HTR-8/SVneo (cell line): ENCODE data around the gene TSPEAR.
"Not testable (repeated sequence)": the region's sequence is repeated elsewhere in the genome, so short reads cannot be mapped to it uniquely, and the experiment has no call there.

Experiments
- DNase-seq: peaks from one replicate; pipeline ENCODE4 v3.0.0; 2011; ENCODE audit warnings: low spot score, mixed read lengths; ENCODE audit not compliant: insufficient read length
- FAIRE-seq: peaks from 2 replicates; lab custom pipeline; 2011; peaks lifted over from hg19 to GRCh38; lab: Jason Lieb, UNC

Gene TSPEAR

DNA sequence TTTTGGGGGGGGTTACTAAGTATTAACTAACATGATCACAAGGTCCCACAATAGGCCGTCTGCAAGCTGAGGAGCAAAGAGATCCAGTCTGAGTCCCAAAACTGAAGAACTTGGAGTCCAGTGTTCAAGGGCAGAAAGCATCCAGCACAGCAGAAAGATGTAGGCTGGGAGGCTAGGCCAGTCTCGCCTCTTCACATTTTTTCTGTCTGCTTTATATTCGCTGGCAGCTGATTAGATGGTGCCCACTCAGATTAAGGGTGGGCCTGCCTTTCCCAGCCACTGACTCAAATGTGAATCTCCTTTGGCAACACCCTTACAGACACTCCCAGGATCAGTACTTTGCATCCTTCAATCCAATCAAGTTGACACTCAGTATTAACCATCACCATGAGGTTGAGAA, 21.6 kb downstream of the TSPEAR start:
- FAIRE-seq, DNase-seq: not testable (repeated sequence)

DNA sequence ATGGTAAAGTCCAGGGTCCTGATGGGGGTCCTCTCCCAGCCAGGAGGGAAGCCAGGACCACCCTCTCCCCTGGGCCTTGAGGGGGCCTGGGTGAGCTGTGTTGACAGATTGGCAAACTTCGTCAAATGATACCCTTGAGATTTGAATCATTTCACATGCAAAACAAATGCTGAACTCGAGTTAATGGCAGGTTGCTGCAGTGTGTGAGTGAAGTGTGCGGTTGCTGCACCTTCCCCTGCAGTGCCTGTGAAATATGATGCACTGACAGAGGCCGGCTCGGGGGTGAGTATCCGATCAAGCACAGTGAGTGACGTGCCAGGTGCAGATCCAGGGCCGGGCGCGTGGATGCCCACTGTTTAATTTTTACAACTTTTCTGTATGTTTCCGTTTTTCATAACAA, 23.7 kb downstream of the TSPEAR start:
- DNase-seq, result no peak
- no peak for FAIRE-seq

DNA sequence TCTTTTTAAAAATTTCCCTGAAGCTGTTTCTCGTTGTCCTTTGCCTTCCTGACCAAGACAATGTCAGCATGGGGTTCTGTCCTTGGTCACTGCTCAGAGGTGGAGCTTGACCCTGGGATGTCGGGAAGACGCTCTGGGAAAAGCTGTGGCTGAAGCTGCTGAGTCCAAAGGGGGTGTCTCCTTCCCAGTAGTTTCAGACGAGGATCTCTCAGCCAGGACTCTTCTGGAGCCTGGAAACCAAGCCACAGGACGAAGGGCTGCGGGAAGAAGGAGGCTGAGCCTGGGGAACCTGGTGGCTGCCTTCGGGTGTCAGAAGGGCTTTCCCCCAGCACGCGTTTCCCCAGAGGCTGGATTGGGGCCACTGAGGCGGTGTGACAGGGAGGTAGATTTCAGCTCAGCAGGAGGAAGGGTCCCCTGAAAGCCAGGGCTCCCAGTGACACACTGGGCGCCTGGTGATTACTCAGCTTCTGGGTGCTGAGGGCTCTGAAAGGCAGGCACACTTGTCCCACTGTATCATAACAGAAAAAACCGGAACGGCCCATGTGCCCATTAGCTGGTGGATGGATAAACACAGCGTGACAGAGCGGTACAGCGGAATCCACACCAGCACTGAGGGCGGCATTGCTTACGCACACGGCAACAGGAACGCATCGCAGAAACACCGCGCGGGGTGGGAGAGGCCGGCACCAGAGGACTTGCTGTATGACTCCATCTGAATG, 24.4 kb downstream of the TSPEAR start:
- DNase-seq, result no peak
- FAIRE-seq, result no peak

DNA sequence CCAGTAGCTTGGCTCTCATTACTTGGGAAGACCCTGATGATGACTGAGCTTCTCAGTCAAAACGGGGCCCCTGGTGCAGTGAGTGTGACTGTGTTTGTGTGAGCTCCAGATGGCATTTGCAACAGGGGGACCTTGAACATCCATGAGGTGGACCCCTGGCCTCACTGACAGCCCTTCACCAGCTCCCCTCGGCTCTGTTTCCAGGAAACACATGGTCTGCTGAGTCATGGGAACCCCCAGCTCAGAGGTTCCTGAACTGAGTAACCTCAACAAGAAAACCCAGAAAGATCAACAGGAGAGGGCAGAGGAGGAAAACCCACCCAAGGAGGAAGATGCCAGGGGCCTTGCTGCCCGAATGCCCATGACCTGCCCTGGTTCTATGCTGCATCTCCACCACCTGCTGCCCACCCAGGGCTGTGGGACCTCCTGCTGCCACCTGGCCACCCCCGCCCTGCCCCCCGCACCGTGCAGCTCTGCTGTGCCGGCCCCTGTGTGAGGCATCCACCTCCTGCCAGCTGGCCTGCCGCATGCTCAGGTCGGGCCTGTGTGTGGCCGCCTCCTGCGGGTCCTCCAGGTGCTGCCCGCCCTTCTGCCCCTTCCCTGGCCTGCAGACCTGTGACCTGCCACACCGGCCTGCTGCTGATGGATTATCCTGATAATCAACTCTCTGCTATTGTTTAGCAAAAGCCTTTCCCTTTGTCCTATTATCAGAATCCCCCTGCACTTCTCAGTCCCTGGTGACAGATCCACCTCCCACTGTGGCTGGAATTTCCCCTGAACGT, 25.2 kb downstream of the TSPEAR start:
- DNase-seq (no peak), FAIRE-seq (no peak)

DNA sequence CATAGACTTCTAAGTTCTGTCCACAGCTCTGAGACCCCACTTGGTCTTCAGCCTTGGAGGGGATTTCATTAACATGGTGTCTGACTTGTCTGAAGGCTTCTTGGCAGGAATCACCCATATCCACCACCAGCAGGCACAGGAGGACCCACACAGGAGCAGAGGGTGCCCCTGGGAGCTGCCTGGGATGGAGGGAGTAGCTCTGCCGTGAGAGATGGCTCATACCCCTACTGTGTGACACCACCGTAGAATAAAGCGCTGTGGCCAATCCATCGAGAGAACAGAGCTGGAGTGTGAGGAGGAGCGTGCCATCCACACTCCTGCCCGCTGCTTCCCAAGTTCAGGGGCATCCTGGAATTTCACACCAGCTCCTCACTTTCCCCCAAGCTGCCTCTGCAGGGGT, 26.3 kb downstream of the TSPEAR start:
- FAIRE-seq, result not testable (repeated sequence)

DNA sequence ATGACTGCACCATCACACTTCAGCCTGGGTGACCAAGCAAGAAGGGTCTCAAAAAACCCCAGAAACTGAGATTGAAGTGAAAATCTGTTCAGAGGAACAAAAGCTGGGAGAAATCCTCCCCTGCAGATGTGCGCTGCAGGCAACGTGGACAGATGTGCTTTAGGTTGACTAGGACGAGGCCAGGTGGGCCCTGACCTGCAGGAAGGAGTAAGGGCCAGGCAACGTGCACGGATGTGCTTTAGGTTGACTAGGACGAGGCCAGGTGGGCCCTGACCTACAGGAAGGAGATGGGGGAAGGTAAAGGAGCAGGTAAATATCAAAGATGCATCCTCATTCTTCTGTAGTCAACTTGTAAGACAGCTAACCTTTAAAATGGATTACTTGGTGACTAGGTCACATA, 26.9 kb downstream of the TSPEAR start:
- DNase-seq (no peak), FAIRE-seq (no peak)

More for the DNA sequence above, 26.3 kb downstream of the TSPEAR start:
- DNase-seq, result not testable (repeated sequence)

DNA sequence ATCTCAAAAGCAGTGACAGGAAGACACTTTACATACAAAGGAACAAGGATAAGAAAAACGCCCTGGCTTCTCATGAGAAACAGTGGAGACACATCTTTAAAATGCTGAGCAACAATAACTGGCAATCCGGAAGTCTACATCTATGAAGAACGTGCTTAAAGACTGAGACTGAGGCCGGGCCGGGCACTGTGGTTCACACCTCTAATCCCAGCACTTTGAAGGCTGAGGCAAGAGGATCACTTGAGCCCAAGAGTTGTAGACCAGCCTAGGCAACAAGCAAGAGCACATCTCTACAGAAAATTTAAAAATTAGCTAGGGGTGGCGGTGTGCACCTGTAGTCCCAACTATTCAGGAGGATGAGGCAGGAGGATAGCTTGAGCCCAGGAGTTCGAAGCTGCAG, 27.3 kb downstream of the TSPEAR start:
- FAIRE-seq (no peak), DNase-seq (no peak)

DNA sequence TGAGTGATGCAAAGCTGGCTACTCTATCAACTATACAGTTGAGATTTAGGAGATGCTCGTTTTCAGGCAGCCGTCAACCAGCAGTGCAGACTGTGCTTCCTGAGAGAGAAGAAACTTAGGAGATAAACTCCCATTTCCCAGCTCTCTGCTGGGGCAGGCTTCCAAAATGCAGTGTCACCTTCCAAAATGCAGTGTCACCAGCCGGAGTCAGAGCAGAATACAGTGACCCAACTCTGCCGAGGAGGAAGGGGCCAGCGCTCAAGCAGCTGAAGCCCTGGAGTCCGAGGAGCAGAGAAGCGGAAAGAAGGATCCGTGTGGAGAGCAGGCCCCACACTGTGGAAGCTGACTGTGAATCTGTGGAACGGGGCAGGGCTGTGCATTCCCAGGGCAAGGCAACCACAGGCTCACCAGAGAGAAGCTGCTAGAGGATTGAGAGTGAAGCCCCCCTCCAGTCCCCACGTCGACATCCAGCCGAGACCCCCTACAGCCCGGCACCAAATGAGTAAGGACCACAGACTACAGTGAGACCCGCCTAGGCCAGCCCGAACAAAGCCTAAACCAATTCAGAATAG, 28.7 kb downstream of the TSPEAR start:
- DNase-seq (no peak), FAIRE-seq (no peak)

DNA sequence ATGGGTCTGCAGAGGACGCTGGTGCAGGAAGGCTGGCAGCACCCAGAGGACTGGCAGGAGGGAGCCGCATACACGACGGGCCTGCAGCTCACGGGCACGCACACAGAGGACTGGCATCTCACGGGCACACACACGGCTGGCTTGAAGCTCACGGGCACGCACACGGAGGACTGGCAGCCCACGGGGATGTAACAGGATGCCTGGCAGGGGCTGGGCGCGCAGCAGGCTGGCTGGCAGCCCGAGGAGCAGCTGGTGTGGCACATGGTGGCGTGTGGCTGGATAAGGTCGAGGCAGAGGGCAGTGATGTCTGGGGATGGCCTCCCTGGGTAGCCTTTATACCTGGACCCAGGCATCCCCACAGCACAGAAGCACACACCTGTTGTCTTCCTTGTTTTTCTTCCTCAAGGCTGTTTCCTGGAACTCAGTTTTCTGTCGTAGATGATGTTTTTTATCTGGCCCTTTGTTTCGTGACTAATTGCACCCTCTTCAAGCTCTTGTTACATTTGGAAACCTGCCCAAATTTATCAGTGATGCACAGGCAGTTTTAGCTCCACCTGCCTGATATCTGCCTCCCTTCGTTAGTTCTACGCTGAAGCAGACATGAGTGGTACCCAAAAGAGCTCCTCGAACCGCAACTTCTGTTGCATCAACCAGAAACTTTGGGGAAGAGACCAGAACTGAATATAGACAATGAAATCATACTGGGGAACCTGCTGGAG, 29.4 kb downstream of the TSPEAR start, which contains the start of gene KRTAP12-1:
TSS of gene KRTAP12-1 (minus strand) at position 303 of the 719 bp plus-strand sequence. CDS start at position 263, 40 bp downstream.
- DNase-seq (no peak), FAIRE-seq (no peak)

DNA sequence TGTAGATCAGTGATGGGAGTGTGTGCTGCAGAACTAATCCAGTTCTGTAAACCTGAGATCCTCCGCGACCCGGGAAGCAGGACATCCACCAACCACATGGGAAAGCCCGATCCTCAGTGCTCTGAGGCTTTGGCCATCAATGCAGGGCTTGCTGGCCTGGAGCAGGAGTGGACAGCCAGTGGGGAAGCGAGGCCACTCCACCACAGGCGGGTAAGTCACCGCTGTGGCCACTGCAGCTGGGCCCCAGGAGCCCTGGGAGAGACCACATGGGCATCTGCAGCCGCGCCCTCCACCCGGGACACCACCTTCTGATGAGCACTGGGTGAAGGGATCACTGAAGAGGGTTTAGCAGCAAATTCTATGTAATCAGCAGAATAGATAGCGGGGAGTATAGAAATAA, 30.2 kb downstream of the TSPEAR start:
- DNase-seq (no peak), FAIRE-seq (no peak)

DNA sequence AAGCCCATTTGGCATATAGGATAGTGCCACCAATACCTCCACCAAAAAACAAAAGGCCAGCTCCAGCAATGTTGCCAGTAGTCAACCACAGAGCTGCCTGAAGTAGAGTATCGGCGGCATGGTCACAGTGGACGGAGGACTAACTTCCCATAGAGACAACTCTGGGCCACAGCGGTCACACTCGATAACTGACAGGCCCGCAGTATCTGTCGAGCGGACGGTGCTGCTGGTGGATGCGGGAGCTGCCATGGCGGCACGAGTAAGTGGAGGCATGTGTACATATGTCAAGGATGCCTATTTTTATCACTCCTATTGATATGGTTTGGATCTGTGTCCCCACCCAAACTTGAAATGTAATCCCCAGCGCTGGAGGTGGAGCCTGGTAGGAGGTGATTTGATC, 33.5 kb downstream of the TSPEAR start:
- no peak for DNase-seq
- FAIRE-seq, result no peak

DNA sequence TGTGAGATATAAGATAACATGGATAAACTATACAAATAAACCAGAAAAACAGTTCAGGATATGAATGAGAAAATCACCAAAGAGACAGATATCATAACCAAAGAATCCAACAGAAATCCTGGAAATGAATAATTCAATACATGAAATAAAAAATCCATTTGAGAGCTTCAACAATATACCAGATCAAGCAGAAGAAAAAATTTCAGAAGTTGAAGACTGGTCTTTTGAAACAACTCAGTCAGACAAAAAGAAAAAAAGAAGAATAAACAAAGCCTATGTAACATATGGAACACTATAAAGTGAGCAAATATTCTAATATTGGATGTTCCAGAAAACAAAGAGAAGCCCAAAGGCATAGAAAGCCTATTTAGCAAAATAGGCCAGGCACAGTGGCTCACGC, 39.5 kb downstream of the TSPEAR start:
- FAIRE-seq, result no peak
- no peak for DNase-seq

DNA sequence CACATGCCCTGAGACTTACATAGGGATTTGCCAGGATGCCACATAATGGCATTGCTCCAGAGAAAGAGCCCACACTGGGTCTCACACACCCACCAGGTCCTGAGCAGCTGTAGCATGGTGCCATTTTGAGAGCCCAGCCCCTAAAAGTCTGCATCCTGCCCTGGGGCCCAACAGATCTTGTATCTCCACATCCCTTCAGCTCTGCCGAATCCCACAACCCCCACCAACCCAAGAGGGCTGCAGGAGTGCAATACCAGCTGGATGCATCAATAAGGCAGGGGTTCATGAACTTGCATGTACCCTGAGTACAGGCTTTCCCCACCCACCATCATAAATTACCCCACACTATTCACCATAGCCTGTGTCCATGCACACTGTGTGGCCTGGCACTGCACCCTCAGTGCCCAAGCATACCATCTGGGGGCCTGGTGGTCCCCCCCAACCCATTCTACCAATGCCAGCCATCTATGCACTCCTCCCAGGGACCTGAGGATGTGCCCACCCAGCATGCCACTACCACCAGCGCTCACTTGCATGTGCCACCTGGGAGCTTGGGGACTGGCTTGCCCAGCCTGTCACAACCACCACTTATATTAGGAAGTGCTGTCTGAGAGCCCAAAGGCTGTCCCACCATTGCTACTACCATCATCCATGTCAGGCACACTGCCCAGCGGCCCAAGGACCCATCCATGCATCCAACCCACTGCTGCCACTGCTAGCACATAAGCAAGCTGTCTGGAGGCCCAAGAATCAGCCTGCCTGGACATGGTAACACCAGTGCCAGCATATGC, 40.5 kb downstream of the TSPEAR start:
- DNase-seq, result no peak
- FAIRE-seq, result no peak

DNA sequence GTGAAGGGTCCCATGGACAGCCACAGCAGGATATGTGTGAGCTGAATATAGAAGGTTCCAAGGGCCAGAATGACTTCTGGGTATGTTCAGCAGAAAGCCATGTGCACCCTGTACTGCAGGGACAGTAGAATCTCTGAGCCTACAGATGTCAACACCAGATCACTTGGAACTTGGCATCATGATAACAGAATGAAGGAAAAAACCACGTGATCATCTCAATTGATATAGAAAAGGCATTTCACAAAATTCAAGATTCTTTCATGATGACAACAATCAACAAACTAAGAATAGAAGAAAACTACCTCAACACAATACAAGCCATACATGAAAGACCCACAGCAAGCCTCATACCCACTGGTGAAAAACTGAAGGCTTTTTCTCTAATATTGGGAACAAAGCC, 43.8 kb downstream of the TSPEAR start:
- FAIRE-seq, result no peak
- no peak for DNase-seq

DNA sequence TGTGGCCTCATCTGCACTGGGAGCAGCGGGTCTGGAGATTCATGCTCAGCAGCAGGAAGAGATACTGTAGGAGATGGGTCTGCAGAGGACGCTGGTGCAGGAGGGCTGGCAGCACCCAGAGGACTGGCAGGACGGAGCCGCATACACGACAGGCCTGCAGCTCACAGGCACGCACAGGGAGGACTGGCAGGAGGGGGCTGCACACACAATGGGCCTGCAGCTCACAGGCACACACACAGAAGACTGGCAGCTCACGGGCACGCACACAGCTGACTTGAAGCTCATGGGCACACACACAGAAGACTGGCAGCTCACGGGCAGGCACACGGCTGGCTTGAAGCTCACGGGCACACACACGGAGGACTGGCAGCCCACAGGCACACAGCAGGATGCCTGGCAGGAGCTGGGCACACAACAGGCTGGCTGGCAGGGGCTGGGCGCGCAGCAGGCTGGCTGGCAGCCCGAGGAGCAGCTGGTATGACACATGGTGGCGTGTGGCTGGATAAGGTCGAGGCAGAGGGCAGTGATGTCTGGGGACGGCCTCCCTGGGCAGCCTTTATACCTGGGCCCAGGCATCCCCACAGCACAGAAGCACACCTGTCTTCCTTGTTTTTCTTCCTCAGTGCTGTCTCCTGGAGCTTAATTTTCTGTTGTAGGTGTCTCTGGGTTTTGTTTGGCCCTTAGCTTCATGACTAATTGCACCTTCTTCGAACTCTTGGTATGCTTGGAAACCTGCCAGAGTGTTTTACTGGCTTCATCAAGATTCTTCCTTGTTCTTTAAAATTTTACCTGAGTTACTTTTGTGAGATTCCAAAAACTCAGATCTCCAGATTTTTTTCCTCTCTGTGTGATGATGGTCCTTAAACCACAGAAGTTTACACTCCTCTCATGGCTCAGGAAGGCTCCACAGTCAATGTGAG, 44.7 kb downstream of the TSPEAR start, which contains the start of gene KRTAP12-2:
TSS of gene KRTAP12-2 (minus strand) at position 527 of the 920 bp plus-strand sequence. CDS start at position 486, 41 bp downstream.
- DNase-seq, result no peak
- no peak for FAIRE-seq

DNA sequence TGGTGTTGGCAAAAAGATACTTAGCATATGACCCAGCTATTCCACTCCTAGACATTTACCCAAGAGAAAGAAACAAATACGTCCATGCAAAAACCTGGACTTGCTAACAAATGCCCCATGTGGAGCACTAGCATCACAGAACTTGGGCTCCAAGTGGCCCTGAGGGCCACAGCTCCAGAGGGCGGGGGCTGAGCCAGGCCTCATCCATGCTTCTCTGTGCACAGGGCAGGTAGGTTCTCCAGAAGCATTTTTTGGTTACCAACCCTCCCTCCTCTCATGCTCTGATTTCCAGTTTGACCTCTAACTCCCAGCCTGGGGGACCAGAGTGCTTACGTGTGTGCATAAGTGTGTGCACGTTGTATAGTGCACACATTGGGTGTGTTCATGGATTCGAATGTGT, 46.7 kb downstream of the TSPEAR start:
- no peak for FAIRE-seq

DNA sequence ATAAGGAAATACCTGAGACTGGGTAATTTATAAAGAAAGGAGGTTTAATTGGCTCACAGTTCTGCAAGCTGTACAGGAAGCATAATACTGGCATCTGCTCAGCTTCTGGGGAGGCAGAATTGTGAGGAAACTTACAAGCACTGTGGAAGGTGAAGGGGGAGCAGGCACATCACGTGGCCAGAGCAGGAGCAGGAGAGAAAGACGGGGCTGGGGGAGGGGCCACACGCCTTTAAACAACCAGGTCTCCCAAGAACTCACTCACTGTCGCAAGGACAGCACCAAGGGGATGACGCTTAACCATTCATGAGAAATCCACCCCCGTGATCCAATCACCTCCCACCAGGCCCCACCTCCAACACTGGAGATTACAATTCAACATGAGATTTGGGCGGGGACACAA, 49.8 kb downstream of the TSPEAR start:
- DNase-seq, FAIRE-seq: not testable (repeated sequence)

More for the DNA sequence above, 46.7 kb downstream of the TSPEAR start:
- no peak for DNase-seq

DNA sequence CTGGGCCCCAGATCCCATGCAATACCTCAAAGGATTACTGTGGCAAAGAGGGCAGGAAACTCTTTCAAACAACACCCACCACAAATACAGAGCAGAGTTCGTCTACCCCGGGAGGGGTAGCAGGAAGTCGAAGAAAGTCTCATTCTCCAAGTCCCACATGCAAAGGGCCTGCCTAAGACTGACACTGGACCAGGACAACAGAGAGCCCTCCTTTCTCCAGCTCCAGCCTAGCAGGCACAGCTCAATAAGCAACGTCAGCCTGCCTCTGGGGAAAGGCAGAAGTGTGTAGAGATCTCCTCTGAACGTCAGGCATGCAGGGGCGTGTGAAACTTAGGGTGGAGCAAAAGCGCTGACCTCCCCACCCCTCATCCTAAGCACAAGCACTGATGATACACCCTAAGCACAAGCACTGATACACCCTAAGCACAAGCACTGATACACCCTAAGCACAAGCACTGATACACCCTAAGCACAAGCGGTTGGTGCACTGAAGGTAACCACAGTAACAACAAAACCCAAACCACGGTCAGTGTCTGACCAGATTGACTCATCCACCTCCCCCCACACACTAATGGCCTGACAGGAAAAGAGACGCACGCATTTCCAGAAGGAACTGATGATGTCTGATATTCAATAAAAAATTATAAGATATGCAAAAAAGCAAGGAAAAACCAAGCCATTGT, 52.3 kb downstream of the TSPEAR start:
- DNase-seq (no peak), FAIRE-seq (no peak)
